AG09319 (cell line): ENCODE measurements around the gene TCHH.

Source experiments
- DNase-seq: peaks from one replicate; pipeline ENCODE4 v3.0.0-alpha.2; 2010; ENCODE audit warnings: low read depth; ENCODE audit errors: extremely low read depth
- CTCF ChIP-seq: IDR thresholded peaks from 2 replicates; pipeline ENCODE4 v1.5.1; 2011; ENCODE audit warnings: low read depth, mild to moderate bottlenecking, inconsistent platforms, low read length, moderate library complexity

Gene TCHH

GRCh38 chr1:152107984-152108881 lies 7.0 kb downstream of the TCHH start:
- DNase-seq: no peak
- no peak for TF ChIP-seq CTCF

- no peak for TF ChIP-seq CTCF
- DNase-seq: no peak
Observed at GRCh38 chr1:152107031-152107983, 7.9 kb downstream of the TCHH start.

- no peak for DNase-seq
- TF ChIP-seq CTCF: no peak
Observed at GRCh38 chr1:152104854-152105253, 10.4 kb downstream of the TCHH start.

- no peak for TF ChIP-seq CTCF
- DNase-seq: no peak
Observed at GRCh38 chr1:152096931-152097330, 18.3 kb downstream of the TCHH start.

GRCh38 chr1:152089014-152089674 lies 26.1 kb downstream of the TCHH start, which contains the start of gene TCHHL1:
TCHHL1 (minus strand) TSS chr1:152089064; CDS start chr1:152088143, 921 bp downstream.
- no peak for DNase-seq
- no peak for TF ChIP-seq CTCF

GRCh38 chr1:152086760-152087159 lies 28.5 kb downstream of the TCHH start:
- TF ChIP-seq CTCF: no peak
- DNase-seq: no peak
